GM21381 (cell line): ENCODE measurements around the gene ATP8A2.
"Not testable (repeated sequence)": the region's sequence is repeated elsewhere in the genome, so short reads cannot be mapped to it uniquely, and the experiment has no call there.

Experiments
- ATAC-seq: cut with Tn5 transposase; IDR thresholded peaks from one replicate; pipeline ENCODE4 v1.9.1; 2021; ENCODE audit warnings: mild to moderate bottlenecking, moderate library complexity; ENCODE audit not compliant: unreplicated experiment

ATP8A2 gene

DNA sequence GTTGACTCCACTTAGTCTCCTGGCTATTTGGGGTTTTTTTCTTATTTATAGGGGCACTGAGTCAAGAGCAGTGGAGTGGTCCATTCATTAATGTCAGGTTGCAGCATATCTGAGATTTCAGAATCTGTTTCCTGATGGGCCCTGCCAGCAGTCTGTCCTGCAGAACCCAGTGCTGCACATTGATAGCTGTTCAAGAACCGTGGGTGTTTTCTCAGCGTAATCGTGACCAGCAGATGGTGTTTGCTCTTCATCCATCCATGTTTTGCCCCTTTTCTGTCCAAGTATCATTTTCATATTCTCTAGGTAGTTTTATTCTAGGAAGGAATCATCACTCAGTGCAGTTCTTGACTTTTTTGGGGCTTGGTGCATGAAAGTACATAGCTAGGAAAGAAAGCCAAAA, 166.5 kb downstream of the ATP8A2 start:
- ATAC-seq: no peak

DNA sequence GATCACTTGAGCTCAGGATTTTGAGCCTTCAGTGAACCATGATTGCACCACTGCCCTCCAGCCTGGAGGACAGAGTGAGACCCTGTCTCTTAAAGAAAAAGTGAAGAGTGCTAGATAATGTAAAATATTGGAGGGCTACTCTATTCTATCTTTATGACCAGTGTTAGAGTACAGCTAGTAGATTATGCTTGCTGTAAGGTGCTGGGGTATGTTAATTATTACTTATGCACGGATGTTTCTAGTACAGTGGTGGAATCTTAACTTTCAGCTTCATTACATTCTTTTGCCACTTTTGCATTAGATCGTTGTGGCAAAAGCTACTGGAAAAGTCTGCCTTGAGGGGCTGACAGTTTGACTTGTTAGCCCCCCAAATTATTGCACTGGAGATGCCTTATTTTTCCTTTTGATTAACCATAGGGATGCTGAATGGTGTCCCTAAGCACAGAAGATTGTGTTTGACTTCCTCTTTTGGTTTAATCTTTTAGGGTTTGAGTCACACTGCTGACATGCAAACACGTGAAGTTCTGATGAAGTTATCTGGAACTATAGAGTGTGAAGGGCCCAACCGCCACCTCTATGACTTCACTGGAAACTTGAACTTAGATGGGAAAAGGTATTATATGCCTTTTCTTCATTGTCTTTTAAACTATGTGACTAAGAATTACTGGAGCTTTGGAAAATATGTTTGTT, 169.8 kb downstream of the ATP8A2 start:
- no peak for ATAC-seq

DNA sequence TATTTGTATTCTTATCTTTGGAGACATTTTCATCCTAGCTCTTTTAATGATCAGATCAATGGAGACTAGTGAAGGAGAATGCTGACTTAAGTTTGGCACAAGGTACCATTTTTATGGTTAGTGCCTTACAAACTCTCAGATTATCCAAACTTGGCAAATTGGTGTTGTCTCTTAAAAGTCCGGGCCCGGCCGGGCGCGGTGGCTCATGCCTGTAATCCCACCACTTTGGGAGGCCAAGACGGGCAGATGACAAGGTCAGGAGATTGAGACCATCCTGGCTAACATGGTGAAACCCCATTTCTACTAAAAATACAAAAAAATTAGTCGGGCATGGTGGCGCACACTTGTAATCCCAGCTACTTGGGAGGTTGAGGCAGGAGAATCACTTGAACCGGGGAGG, 177.2 kb downstream of the ATP8A2 start:
- not testable (repeated sequence) for ATAC-seq

DNA sequence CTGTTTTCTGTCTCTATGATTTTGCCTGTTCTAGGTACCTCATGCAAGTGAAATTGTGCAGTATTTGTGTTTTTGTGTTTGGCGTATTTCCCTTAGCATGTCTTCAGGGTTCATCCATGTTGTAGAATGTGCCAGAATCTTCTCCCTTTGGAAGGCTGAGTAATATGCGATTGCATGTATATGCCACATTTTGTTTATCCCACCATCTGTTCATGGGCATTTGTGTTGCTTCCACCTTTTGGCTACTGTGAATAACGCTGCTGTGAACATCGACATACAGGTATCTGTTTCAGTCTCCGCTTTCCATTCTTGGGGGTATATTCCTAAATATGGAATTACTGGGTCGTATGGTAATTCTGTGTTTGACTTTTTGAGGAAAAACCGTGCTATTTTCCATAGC, 190.0 kb downstream of the ATP8A2 start:
- no peak for ATAC-seq

DNA sequence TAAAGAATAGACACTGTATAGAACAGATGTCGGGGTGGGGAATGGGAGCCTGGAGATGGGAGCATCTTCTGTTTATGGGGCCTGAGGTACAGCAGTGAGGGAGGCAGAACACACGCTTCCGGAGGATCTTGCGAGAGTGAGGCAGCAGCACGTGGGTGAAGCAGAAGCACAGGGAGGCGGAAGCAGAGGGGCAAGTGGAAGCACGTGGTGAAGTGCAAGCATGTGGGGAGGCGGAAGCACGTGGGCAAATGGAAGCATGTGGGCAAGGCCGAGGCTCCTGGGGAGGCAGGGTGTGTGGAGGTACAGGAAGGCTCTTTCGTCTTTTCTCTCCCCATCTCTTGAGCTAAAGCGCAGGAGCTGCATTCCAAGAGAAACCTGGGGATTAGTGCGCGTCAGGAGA, 198.4 kb downstream of the ATP8A2 start:
- ATAC-seq: no peak

DNA sequence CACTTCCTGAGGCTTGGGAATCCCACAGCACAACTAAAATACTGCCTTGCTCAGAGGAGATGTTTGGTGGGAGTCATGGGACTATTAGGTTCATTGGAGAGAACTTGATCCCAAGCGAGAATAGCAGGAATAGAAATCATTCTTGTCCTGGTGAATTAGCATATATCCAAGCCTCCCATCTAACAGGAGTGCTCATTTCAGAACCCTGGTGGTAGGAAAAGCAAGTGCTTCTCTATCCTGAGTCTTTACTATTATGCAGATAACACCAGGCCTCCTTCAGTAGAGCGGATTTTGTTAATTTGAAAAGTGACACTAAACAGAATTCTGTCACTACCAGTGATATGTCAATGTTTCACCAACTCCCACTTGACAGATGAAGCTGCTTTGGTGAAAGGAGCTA, 199.5 kb downstream of the ATP8A2 start:
- ATAC-seq: no peak

DNA sequence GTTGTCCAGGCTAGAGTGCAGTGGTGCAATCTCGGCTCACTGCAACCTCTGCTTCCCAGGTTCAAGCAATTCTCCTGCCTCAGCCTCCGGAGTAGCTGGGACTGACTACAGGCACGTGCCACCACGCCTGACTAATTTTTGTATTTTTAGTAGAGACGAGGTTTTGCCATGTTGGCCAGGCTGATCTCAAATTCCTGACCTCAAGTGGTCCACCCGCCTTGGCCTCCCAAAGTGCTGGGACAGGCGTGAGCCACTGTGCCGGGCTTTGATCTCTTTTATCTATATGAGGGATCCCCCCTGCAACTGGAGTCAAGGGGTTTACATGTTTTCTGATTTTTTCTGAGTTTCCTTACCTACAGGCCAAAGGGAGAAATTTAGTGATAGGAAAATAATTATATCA, 200.4 kb downstream of the ATP8A2 start:
- ATAC-seq: not testable (repeated sequence)

DNA sequence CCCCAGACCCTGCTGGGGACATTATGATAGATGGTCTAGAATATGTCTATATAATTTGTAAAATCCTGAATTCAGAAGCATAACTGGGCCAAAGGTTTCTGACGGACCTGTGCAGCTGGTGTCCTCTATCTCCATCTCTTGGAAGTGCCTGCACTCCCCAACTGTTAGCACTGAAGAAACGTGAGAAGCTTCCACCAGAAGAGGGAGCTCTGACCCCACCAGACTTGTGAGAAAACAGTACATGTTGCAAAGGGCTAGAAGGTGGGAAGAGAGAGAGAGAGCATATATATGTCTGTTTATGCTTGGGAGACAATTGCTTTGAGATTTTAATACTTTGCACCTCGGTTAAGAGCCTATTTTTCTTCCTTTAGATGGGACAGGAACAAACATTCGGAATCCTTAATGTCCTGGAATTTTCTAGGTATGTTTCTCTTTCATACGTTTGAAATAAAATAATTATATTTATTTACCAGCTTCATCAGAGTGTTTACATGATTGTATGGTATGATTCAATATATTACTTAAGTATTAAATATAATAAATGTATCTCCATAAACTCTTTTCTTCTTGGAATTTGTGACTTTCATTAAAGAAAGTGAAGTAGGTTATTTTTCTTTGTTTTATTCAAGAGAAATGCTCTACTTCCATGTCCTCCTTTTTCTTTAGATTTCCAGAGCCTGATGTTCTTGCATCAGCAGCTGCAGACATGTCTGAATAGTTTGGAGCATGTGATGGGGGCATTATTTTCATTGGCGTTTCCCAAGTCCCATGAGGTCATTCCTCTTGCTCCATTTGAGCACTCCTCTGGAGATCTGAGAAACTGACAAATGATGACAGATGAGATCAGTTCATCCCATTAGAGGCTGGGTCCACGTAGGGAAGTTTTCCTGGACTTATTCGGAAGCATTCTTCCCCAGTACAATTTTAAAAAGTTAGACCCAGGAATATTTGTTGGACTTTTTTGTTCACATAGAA, 202.9 kb downstream of the ATP8A2 start:
- ATAC-seq: no peak

DNA sequence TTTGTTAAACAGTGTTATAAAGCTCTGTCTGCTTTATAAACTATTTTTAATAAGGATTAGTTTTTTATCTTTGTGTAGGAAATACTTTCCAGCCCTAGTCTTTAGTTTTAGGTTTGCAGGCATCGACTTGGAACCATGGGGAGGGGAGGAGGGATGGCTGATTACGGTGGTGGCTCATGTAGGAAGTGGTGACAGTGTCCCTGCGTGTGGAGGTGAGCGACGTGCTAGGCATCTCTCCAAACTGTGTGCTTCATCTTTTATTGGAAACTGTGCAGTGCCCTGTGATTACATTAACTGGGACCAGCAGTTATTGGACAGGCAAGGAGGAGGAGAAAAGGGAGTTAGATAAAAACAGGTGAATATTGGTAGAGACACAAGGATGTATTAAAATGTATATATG, 203.8 kb downstream of the ATP8A2 start:
- ATAC-seq: no peak

DNA sequence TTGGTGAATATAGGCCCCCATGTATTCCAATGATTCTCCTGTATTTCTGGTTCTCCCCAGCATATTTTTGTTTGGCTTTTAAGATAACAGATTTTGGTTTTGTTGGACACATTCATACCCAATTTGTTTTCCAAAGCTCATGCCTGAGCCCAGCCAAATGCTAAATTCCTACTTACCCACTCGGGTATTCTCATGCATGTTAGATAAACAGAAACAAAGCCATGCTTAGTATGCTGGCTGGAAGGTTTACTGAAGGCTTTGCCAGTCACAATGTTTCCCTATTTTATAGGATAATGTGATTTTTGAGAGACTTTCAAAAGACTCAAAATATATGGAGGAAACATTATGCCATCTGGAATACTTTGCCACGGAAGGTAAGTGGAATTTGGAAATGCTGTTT, 206.8 kb downstream of the ATP8A2 start:
- ATAC-seq: no peak

DNA sequence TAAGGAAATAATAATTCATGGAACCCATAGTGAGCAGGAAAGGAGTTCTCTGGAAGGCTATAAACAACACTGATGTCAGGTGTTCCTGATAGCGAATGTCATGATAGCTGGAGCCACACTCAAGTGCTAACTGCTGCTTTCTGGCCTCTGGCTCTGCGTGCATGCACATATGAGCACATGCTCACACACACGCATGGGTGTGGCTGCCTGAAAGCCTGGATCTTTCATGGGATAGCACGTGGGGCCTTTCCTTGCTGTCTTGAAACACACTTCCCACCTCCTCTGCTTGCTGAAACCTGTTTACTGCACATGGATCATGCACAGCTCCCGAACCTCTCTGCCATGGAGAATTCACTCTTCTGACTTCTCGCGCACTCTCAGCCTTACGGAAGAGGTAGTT, 207.4 kb downstream of the ATP8A2 start:
- no peak for ATAC-seq

DNA sequence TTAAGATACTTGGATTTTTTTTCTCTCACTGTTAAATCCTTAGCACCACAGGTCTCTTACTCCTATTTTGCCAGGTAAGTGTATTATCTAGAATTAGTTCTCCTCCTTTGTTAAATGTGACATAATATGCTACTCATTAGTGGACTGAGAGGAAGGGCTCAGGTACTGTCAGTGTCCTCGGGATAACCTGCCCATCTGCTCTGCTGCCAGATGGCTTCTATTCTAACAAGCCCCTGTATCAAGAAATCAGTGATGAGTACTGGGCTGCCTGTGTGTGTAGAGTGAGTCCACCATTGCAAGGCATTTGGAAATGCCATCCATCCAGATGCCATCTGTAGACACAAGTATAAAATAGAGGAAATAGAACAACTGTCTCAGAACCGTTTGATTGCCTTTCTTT, 209.6 kb downstream of the ATP8A2 start:
- ATAC-seq: no peak

DNA sequence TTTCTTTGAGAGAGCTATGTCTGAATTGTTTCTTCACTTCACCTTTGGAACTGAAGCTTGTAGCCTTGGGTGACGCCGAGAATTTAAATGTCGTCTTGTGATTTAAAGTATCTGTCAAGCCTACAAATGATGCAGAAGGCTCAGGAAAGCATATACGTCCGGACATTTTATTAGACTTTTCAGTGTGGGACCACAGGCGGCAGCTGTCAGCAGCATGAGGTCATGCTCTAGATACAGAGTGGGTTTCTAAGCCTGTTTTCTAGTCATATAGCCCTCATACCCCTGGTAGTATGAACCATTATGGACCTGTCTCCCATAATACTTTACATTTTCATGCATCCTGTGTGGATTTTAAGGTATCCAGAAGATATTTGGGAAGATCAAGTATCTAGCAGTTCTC, 212.3 kb downstream of the ATP8A2 start:
- ATAC-seq: no peak

DNA sequence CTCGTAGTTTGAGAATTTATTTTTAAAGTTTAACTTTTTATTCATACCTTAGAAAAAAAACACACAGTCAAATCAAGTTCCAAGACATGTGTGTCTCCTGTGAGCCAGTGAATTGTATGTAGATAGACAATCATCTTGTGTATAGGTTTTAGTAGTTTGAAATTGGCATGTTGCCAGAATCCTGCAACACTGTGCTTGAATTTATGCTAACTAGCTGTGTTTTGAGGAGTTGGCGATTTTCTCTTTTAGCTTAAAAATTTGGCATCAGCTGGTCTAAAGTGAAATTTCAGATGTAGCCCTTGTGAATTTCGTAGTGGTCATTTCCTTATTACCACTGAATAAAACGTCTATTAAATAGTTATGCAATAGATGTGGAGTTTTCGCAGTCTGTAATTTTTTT, 213.2 kb downstream of the ATP8A2 start:
- no peak for ATAC-seq

DNA sequence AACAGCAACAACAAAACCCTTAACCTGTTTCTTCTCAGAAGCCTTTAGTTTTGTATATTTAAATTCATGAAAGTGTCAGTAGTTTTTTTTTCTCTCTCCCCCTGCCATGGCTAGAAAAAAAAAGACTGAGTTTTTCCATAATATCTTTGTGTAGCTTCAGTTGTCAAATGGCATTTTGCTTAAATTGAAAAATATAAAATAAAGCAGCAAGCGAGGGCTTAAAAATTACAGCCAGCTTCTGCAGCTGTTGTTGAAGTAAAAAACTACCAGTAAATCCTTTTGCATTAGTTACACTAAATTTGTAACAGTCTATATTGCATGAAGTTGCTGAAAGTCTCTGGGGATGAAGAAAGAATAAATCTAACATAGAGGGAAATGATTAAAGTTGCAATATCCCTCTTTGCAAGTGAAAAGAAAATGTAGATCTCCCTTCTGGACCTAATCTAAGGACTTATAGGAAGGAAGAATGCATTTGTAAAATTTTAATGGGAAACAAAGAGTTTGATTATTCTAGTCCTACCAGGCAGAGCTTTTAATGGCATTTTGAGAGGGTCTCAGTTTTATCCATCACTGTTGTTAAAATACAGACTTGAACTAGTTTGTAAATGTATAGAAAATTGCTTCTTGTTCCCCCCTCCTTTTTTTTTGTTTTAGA, 215.7 kb downstream of the ATP8A2 start:
- no peak for ATAC-seq

DNA sequence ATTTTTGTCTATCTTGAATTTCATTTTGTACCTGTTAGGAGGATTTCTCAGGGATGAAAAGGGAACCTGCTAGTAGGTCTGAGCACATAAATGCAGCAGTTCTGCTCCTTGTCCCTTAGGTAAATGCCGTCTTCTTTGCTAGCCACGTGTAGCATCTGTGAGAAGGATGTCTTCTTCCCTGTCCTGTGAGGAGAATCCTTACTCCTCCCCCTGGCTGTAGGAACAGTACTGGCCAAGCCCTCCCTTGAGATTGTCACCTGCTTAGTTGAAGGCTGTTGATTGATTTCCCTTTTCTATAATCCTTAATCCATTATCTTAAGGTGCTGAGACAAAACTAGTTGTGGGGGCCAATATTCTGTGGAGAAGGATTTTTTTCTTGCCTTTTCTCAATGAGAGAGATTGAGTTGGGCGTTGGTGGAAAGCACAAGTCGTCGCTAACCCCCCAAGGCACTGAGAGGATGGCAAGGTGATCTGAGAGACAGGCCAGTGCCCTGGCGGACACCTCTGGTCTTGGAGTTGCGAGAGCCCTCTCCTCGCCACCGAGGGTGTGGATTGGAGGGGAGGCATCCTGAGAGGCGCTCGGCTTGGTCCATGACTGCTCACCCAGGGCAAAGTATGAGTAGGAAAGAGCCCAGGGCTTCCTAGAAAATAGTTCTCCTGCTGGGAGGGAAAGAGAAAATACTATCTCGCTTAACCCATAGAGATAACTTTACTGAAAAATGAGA, 216.7 kb downstream of the ATP8A2 start:
- ATAC-seq: no peak

DNA sequence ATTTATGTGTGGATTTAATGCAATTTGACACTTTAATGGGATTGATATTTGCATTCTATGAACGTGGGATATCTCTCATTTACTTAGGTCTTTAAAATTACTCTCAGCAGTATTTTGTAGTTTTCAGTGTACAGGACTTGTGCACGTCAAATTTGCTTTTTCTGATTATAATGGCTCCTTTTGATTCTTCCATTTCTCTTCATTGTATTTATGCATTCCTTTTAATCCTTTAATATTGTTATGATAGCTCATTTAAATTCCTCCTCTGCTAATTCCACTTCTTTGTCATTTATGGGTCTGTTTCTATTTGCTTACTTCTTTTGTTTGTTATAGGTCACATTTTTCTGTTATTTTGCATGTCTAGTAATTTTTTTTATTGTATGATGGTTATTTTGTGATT, 226.6 kb downstream of the ATP8A2 start:
- no peak for ATAC-seq

DNA sequence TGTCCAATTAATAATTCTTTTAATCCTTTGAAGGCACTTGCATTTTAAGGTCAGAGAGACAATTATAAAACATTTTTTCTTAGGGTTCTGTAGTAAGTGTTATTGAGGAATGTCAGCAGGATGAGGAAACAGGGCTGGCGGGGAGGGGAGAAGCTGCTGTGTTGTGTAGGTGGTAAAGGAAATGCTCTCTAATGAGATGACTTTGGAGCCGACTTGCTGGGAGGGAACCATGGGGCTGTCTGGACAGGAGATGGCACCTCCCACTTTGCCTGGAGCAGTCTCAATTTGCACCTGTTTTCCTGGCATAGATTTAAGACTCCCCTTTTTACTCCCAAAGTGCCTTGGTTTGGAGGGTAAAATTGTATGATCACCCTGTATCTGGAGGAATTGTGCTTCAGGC, 230.4 kb downstream of the ATP8A2 start:
- no peak for ATAC-seq

DNA sequence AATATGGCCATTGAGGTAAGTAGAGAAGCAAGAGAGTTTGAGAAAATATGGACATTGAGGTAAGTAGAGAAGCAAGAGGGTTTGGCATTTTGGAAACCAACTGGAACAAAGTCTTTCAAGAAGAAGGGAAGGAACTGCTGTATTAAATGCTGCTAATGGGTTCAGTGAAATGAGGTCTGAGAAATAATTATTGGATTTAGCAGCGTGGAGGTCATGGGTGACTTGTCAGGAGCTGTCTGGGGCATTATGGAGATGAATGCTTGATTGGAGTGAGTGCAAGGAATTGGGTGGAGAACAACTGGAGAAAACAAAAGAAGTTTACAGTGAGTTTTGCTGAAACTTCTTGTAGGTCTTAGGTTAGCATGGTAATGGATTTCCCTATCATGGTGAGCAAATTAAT, 232.3 kb downstream of the ATP8A2 start:
- ATAC-seq: no peak

DNA sequence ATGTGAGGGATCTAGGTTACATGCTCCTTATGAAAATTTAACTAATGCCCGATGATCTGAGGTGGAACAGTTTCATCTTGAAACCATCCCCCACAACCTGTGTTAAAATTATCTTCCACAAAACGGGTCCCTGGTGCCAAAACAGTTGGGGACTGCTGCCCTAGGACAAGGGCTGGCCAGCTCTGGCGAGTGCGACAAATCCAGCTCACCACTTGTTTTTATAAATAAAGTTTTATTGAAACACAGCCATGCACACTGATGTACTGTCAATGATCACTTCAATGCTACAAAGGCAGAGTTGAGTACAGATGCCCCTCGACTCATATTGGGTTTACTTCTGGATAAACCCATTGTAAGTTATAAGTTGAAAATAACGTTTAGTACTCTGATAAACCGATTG, 235.3 kb downstream of the ATP8A2 start:
- ATAC-seq: no peak

DNA sequence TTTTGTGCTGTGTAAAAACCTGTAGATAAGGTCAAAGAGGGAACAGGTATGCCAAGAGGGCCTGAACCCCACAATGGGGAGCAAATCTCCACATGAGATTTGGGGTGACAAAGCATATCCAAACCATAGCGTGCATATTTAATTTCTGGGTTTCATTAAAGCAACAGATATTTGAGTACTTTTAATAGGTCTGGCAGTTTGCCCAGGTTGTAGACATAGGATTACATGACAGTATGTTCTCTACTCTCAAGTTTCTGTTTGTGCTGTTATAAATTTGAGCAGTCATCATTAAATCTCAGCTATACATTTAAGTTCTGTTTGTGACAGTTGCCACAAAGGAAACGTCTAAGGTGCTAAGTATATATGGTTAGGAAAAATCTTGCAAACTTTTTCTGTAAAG, 236.4 kb downstream of the ATP8A2 start:
- no peak for ATAC-seq
